Breast epithelium (tissue), 3 donors: ENCODE results near the gene CTNNBIP1.
A peak's percentile ranks its signal among the peaks of the same experiment; 100 is the strongest.

ENCODE experiments used
- CTCF ChIP-seq, 3 donors: fragments of 450-650 bp; IDR thresholded peaks; one replicate each; pipeline ENCODE4 v1.5.1; 2016 to 2017; ENCODE audit warnings: antibody characterized with exemption in 3 of 3, mild to moderate bottlenecking in 3 of 3, moderate library complexity in 3 of 3
- POLR2A ChIP-seq: fragments of 450-650 bp; IDR thresholded peaks from one replicate; pipeline ENCODE4 v1.6.1; 2016; ENCODE audit warnings: antibody characterized with exemption, mild to moderate bottlenecking, moderate library complexity
- POLR2AphosphoS5 ChIP-seq, 3 donors: sonication (generic); formaldehyde crosslinking; IDR thresholded peaks; one replicate each; pipeline ENCODE4 v1.6.1; 2017; ENCODE audit warnings: antibody characterized with exemption in 3 of 3

DNA sequence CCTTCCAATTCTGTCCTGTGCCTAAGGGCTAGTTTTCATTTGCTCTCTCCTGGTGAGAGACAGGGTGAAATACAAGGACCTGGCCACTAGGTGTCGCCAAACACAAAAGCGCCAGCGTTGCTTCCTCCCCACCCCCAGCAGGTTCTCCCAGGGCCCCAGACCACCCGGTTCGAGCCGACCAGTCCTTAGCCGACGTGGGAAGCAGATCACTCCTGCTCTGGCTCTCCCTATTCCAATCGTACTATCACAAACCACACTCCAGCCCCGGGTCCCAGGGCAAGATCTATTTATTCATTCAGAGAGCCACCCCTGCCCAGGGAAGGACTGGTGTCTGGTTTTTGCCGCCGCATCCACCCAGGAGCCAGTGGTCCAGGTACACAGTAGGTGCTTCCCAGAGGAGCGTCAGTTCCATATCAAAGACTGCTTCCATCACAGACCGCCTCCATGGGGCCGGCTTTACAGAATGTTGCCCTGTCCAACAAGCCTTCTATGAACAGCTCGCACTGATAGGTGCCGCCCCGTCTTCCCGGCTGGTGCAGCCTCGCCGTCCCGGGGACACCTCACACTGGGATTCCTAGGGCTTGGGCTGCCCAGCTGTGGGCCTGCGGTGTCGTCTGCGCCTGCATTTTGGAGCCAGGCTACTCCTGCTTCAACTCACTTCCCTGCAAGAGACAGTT is 35.0 kb downstream of the CTNNBIP1 start:
- peak; percentile 92 to 93 (median 92) for TF ChIP-seq CTCF (IDR thresholded peaks at IDR 0.05)
- TF ChIP-seq POLR2A, result no peak
- peak in 1 of 3 donors; percentile 13 for TF ChIP-seq POLR2AphosphoS5 (IDR thresholded peaks at IDR 0.05)
